HepG2 (cell line): ENCODE data around the gene MOGAT3. TPM values are rescaled to one million over a fixed set of nuclear protein-coding genes. Genes with fewer than 3 reads are reported as not detected.

Experiments used
- ATAC-seq: fragments of 200-7000 bp; cut with Tn5 transposase; 3 replicates; pipeline ENCODE4 v1.9.1; 2020; ENCODE audit warnings: mild to moderate bottlenecking, moderate library complexity
- BruUV-seq: library from RNA; stranded (reverse); fragments of 400-500 nt; replicated peaks from 2 replicates; lab custom pipeline; 2021; lab: Mats Ljungman, UMichigan
- CTCF ChIA-PET: fragments of 300-600 bp; formaldehyde crosslinking; extraction: SDS; loops from one replicate; lab custom pipeline; 2021; ENCODE audit warnings: low total read pairs, inconsistent platforms, low intra/inter-chr PET ratio; lab: Yijun Ruan, JAX
- POLR2A ChIA-PET: fragments of 350-600 bp; sonication (Branson Sonifier 250); formaldehyde crosslinking; loops from one replicate; lab custom pipeline; 2020; ENCODE audit warnings: antibody characterized with exemption, inconsistent platforms; lab: Yijun Ruan, JAX
- DNase-seq: peaks from one replicate; pipeline ENCODE4 v3.0.0-alpha.2; 2015; ENCODE audit warnings: low spot score
- FAIRE-seq: peaks from 3 replicates; lab custom pipeline; 2011; peaks lifted over from hg19 to GRCh38; lab: Jason Lieb, UNC
- H2AFZ ChIP-seq: one replicate; pipeline ENCODE4 v1.6.1; 2011; ENCODE audit warnings: low read length, inconsistent platforms
- H3K27ac ChIP-seq: fragments of 300-600 bp; 3 replicates; pipeline ENCODE4 v1.8.0; 2011; ENCODE audit warnings: mixed run types, mild to moderate bottlenecking, mixed read lengths, low read length, inconsistent platforms; ENCODE audit not compliant: insufficient read depth; ENCODE audit errors: extremely low read length
- H3K27me3 ChIP-seq, 2 experiments: fragments of 200-600 bp in 1 of 2; 2 replicates in 1 of 2; 3 replicates in 1 of 2; pipeline versions ENCODE4 v1.6.0 to v1.8.0; 2011; ENCODE audit warnings: low read length in 2 of 2, mild to moderate bottlenecking in 2 of 2, moderate library complexity in 2 of 2, inconsistent platforms in 1 of 2; ENCODE audit not compliant: insufficient read depth in 2 of 2, control insufficient read depth in 1 of 2
- H3K36me3 ChIP-seq, 2 experiments: fragments of 200-600 bp in 1 of 2; replicated peaks in 1 of 2; 2 replicates in 1 of 2; 3 replicates in 1 of 2; pipeline versions ENCODE4 v1.5.1 to v1.8.0; 2011; ENCODE audit warnings: low read length in 2 of 2, inconsistent platforms in 1 of 2; ENCODE audit not compliant: insufficient read depth in 2 of 2, control insufficient read depth in 1 of 2
- H3K4me1 ChIP-seq: 2 replicates; pipeline ENCODE4 v1.5.1; 2012; ENCODE audit warnings: low read length, inconsistent platforms; ENCODE audit not compliant: insufficient read depth
- H3K4me2 ChIP-seq: 2 replicates; pipeline ENCODE4 v1.6.0; 2011; ENCODE audit warnings: low read depth, low read length, inconsistent platforms
- H3K4me3 ChIP-seq, 3 experiments: fragments of 200-600 bp in 1 of 3; sonication (generic), shearing (Covaris generic) in 1 of 3; replicated peaks in 1 of 3; 2 replicates each; pipeline ENCODE4 v1.5.1; 2011 to 2016; ENCODE audit warnings: low read length in 3 of 3, inconsistent platforms in 2 of 3, low read depth in 2 of 3, mild to moderate bottlenecking in 2 of 3, control low read depth in 1 of 3, mixed read lengths in 1 of 3; ENCODE audit not compliant: insufficient read depth in 1 of 3
- H3K79me2 ChIP-seq: one replicate; pipeline ENCODE4 v1.6.1; 2011; ENCODE audit warnings: low read length, inconsistent platforms; ENCODE audit not compliant: insufficient read depth
- H3K9ac ChIP-seq: 2 replicates; pipeline ENCODE4 v1.6.0; 2011; ENCODE audit warnings: mild to moderate bottlenecking, low read depth, low read length, inconsistent platforms; ENCODE audit not compliant: insufficient read depth
- H3K9me3 ChIP-seq: 2 replicates; pipeline ENCODE4 v1.5.1; 2012; ENCODE audit warnings: mild to moderate bottlenecking, low read length
- H4K20me1 ChIP-seq: 2 replicates; pipeline ENCODE4 v1.6.0; 2011; ENCODE audit warnings: inconsistent platforms, mild to moderate bottlenecking, low read length, moderate library complexity; ENCODE audit not compliant: insufficient read depth
- CEBPG ChIP-seq: IDR thresholded peaks from 2 replicates; pipeline ENCODE4 v1.6.1; 2016
- EEA1 ChIP-seq: sonication (generic); formaldehyde crosslinking; IDR thresholded peaks from 2 replicates; pipeline ENCODE4 v1.5.1; 2020; ENCODE audit warnings: mild to moderate bottlenecking, missing genetic modification reagents, borderline replicate concordance
- EZH2 ChIP-seq: conservative IDR thresholded peaks from 2 replicates; pipeline ENCODE4 v1.6.1; 2012; ENCODE audit warnings: mild to moderate bottlenecking, low read depth, low read length, moderate library complexity
- NKX3-1 ChIP-seq: sonication (generic); formaldehyde crosslinking; IDR thresholded peaks from 2 replicates; pipeline ENCODE4 v1.5.0; 2020; ENCODE audit warnings: missing genetic modification reagents
- PLRG1 ChIP-seq: fragments of 450-650 bp; conservative IDR thresholded peaks from 2 replicates; pipeline ENCODE4 v1.6.1; 2016
- RBAK ChIP-seq: sonication (generic); formaldehyde crosslinking; IDR thresholded peaks from 2 replicates; pipeline ENCODE4 v1.5.1; 2020; ENCODE audit warnings: mild to moderate bottlenecking, missing genetic modification reagents
- REPIN1 ChIP-seq: sonication (generic); formaldehyde crosslinking; IDR thresholded peaks from 2 replicates; pipeline ENCODE4 v1.8.0; 2022; ENCODE audit warnings: missing genetic modification reagents, low read depth, mild to moderate bottlenecking, borderline replicate concordance
- ZBTB20 ChIP-seq: sonication (generic); formaldehyde crosslinking; IDR thresholded peaks from 2 replicates; pipeline ENCODE4 v1.8.1; 2023; ENCODE audit warnings: missing genetic modification reagents, low read depth, mild to moderate bottlenecking, borderline replicate concordance
- ZNF263 ChIP-seq: sonication (generic); formaldehyde crosslinking; IDR thresholded peaks from 2 replicates; pipeline ENCODE4 v1.4.0; 2020; ENCODE audit warnings: missing genetic modification reagents
- ZNF713 ChIP-seq: sonication (generic); formaldehyde crosslinking; IDR thresholded peaks from 2 replicates; pipeline ENCODE4 v1.4.0; 2020; ENCODE audit warnings: mild to moderate bottlenecking, missing genetic modification reagents
- ZNF83 ChIP-seq: sonication (generic); formaldehyde crosslinking; IDR thresholded peaks from 2 replicates; pipeline ENCODE4 v1.4.0; 2020; ENCODE audit warnings: missing genetic modification reagents, mild to moderate bottlenecking, borderline replicate concordance
- ZSCAN9 ChIP-seq: IDR thresholded peaks from 2 replicates; pipeline ENCODE4 v1.6.1; 2016; ENCODE audit warnings: borderline replicate concordance
- WGBS: methylation state at CpG from one replicate; pipeline ENCODE4 v1.1.6; 2017; ENCODE audit warnings: low lambda C conversion rate; 5-methylcytosine and 5-hydroxymethylcytosine counted together
- in situ Hi-C: cut with HindIII; loops from 2 replicates; pipeline ENCODE4 v1.10.0; 2017; ENCODE audit warnings: low pct_unique_long_range_greater_than_20kb; ENCODE audit not compliant: extremely low pct_ligation_motif_present
- intact Hi-C: fragments of 100-400 bp; cut with micrococcal nuclease; formaldehyde crosslinking; loops from one replicate; pipeline ENCODE4 v1.10.0; 2022; ENCODE audit not compliant: unreplicated experiment
- polyA plus RNA-seq, 8 experiments: library from polyadenylated mRNA; depleted of rRNA in 3 of 8; stranded (reverse) in 7 of 8; unstranded in 1 of 8; fragments of >200 nt; fragmentation: Illumina TruSeq in 4 of 8; extraction: Trizol in 4 of 8; gene quantifications; 2 replicates each; pipeline versions ENCODE4 v1.2.1 to v1.2.3, GENCODE V29; 2011 to 2016; ENCODE audit warnings: low read depth in 4 of 8, missing spikeins in 1 of 8, mixed read lengths in 1 of 8; ENCODE audit not compliant: insufficient read depth in 1 of 8
- total RNA-seq, 5 experiments: library from RNA; depleted of rRNA; stranded (reverse); fragments of >200 nt; fragmentation: Illumina TruSeq; extraction: Trizol; gene quantifications; 2 replicates each; pipeline ENCODE4 v1.2.3, GENCODE V29; 2016; ENCODE audit warnings: low read depth in 1 of 5
- TF ChIP-seq, protein P1 (sequence below): sonication (generic); formaldehyde crosslinking; IDR thresholded peaks from 2 replicates; pipeline ENCODE4 v1.5.1; 2020; ENCODE audit warnings: mild to moderate bottlenecking, missing genetic modification reagents
- TF ChIP-seq, protein P2 (sequence below): IDR thresholded peaks from 2 replicates; pipeline ENCODE4 v1.6.1; 2016; ENCODE audit warnings: low read depth, borderline replicate concordance
- TF ChIP-seq, protein P3 (sequence below): fragments of 450-650 bp; IDR thresholded peaks from 2 replicates; pipeline ENCODE4 v1.6.1; 2016
- TF ChIP-seq, protein P4 (sequence below): sonication (generic); formaldehyde crosslinking; IDR thresholded peaks from 2 replicates; pipeline ENCODE4 v1.4.0; 2020; ENCODE audit warnings: mild to moderate bottlenecking, missing genetic modification reagents, borderline replicate concordance

Gene MOGAT3
- total and polyA plus RNA-seq, 2 of the 13 experiments (the other 11 are each of a cell fraction or from before 2014, with no cell fraction given), result 22.5 to 30.5 TPM

DNA sequence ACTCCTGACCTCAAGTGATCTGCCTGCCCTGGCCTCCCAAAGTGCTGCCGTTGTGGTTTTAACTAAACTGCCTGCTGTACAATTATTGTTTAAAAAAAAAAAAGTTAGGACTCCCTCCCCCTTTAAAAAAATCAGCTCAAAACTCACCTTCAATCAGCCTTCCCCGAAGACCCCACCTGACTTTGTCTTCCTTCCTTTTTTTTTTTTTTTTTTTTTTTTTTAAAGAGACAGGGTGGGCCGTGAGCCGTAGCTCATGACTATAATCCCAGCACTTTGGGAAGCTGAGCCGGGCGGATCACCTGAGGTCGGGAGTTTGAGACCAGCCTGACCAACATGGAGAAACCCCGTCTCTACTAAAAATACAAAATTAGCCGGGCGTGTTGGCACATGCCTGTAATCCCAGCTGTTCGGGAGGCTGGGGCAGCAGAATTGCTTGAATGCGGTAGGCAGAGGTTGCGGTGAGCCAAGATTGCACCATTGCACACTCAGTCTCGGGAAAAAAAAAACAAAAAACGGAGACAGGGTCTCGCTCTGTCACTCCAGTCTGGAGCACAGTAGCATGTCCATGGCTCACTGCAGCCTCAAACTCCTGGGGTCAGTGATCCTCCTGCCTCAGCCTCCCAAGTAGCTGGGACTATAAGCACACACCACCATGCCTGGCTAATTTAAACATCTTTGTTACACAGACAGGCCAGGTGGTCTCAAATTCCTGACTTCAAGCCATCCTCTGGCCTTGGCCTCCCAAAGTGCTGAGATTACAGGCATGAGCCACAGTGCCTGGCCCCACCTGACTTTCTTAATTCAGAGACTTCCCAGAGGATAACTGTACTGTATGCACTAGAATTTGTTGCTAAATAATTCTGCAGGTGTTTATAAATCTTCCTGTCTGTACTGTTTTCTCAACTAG, 40.9 kb upstream of the MOGAT3 start:
- POLR2A ChIA-PET, result interaction anchor here (0.6 kb wide), 1 partner anchor 41 kb away, joined by 3 read pairs; the partner anchor contains the start of gene MOGAT3
- CTCF ChIA-PET, result no interaction called here
- in situ Hi-C loops, result no loop called here

More for the DNA sequence above, 40.9 kb upstream of the MOGAT3 start:
- Histone ChIP-seq H3K4me1 (peaks cover 53% of the 10 kb centered on the region), H3K9me3 (no peaks in the 10 kb centered on the region), H3K27me3 (no peaks in the 10 kb centered on the region), H3K79me2 (peaks cover 21% of the 10 kb centered on the region), H3K4me3 (no peak overlapping the region), H3K36me3 (peaks cover 8 to 20% of the 10 kb centered on the region in 2 experiments; a peak in 4 of 5 replicates), H3K4me2 (no peak overlapping the region), H4K20me1 (no peaks in the 10 kb centered on the region), H2AFZ (no peak overlapping the region), H3K27ac (no peak overlapping the region), H3K9ac (no peak overlapping the region)
- DNase-seq (no peak), ATAC-seq (no peak), FAIRE-seq (no peak)
- TF ChIP-seq, protein P1, sequence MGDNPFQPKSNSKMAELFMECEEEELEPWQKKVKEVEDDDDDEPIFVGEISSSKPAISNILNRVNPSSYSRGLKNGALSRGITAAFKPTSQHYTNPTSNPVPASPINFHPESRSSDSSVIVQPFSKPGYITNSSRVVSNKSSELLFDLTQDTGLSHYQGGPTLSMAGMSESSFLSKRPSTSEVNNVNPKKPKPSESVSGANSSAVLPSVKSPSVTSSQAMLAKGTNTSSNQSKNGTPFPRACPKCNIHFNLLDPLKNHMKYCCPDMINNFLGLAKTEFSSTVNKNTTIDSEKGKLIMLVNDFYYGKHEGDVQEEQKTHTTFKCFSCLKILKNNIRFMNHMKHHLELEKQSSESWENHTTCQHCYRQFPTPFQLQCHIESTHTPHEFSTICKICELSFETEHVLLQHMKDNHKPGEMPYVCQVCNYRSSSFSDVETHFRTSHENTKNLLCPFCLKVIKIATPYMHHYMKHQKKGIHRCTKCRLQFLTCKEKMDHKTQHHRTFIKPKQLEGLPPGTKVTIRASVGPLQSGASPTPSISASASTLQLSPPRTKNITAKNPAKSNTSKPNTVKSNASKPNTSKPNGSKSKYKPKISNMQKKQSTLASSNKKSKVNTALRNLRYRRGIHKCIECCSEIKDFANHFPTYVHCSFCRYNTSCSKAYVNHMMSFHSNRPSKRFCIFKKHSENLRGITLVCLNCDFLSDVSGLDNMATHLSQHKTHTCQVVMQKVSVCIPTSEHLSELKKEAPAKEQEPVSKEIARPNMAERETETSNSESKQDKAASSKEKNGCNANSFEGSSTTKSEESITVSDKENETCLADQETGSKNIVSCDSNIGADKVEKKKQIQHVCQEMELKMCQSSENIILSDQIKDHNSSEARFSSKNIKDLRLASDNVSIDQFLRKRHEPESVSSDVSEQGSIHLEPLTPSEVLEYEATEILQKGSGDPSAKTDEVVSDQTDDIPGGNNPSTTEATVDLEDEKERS (CRISPR knock-in tag), result no peak
- TF ChIP-seq ZNF83 (CRISPR knock-in tag) (no peak), ZNF263 (CRISPR knock-in tag) (no peak), ZNF713 (CRISPR knock-in tag) (no peak), CEBPG (CRISPR knock-in tag) (no peak), EZH2 (no peak), ZSCAN9 (CRISPR knock-in tag) (no peak), PLRG1 (no peak), RBAK (CRISPR knock-in tag) (no peak), REPIN1 (CRISPR knock-in tag) (no peak), EEA1 (CRISPR knock-in tag) (no peak), NKX3-1 (CRISPR knock-in tag) (no peak), ZBTB20 (CRISPR knock-in tag) (no peak)
- TF ChIP-seq, protein P2, sequence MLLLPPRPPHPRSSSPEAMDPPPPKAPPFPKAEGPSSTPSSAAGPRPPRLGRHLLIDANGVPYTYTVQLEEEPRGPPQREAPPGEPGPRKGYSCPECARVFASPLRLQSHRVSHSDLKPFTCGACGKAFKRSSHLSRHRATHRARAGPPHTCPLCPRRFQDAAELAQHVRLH (CRISPR knock-in tag), result no peak
- TF ChIP-seq, protein P3, sequence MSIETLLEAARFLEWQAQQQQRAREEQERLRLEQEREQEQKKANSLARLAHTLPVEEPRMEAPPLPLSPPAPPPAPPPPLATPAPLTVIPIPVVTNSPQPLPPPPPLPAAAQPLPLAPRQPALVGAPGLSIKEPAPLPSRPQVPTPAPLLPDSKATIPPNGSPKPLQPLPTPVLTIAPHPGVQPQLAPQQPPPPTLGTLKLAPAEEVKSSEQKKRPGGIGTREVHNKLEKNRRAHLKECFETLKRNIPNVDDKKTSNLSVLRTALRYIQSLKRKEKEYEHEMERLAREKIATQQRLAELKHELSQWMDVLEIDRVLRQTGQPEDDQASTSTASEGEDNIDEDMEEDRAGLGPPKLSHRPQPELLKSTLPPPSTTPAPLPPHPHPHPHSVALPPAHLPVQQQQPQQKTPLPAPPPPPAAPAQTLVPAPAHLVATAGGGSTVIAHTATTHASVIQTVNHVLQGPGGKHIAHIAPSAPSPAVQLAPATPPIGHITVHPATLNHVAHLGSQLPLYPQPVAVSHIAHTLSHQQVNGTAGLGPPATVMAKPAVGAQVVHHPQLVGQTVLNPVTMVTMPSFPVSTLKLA, result no peak
- TF ChIP-seq, protein P4, sequence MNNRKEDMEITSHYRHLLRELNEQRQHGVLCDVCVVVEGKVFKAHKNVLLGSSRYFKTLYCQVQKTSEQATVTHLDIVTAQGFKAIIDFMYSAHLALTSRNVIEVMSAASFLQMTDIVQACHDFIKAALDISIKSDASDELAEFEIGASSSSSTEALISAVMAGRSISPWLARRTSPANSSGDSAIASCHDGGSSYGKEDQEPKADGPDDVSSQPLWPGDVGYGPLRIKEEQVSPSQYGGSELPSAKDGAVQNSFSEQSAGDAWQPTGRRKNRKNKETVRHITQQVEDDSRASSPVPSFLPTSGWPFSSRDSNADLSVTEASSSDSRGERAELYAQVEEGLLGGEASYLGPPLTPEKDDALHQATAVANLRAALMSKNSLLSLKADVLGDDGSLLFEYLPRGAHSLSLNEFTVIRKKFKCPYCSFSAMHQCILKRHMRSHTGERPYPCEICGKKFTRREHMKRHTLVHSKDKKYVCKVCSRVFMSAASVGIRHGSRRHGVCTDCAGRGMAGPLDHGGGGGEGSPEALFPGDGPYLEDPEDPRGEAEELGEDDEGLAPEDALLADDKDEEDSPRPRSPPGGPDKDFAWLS, result no peak
- 96% methylated on average over 16 of the region's 16 CpGs for WGBS
- intact Hi-C loops, result no loop called here
- BruUV-seq, result no TSS peak
